GM21360 (cell line): ENCODE data around the gene CDH13.

Experiments used
- ATAC-seq: cut with Tn5 transposase; IDR thresholded peaks from one replicate; pipeline ENCODE4 v1.9.1; 2021; ENCODE audit warnings: mild to moderate bottlenecking, moderate library complexity; ENCODE audit not compliant: unreplicated experiment

CDH13 gene

GRCh38 chr16:83833921-83834320 lies 1207.2 kb downstream of the CDH13 start:
- no peak for ATAC-seq

GRCh38 chr16:83835586-83836566 lies 1209.1 kb downstream of the CDH13 start:
- ATAC-seq = no peak

- no peak for ATAC-seq
Observed at GRCh38 chr16:83837566-83837965, 1210.8 kb downstream of the CDH13 start.

- no peak for ATAC-seq
Observed at GRCh38 chr16:83838151-83838550, 1211.4 kb downstream of the CDH13 start.

GRCh38 chr16:83839561-83839960 lies 1212.8 kb downstream of the CDH13 start:
- ATAC-seq = no peak

- ATAC-seq = no peak
Observed at GRCh38 chr16:83840060-83840617, 1213.4 kb downstream of the CDH13 start.

- no peak for ATAC-seq
Observed at GRCh38 chr16:83842291-83842690, 1215.5 kb downstream of the CDH13 start.

GRCh38 chr16:83842756-83843507 lies 1216.2 kb downstream of the CDH13 start:
- no peak for ATAC-seq

GRCh38 chr16:83843657-83844056 lies 1216.9 kb downstream of the CDH13 start:
- no peak for ATAC-seq

- no peak for ATAC-seq
Observed at GRCh38 chr16:83845263-83845662, 1218.5 kb downstream of the CDH13 start.

- no peak for ATAC-seq
Observed at GRCh38 chr16:83847371-83848225, 1220.8 kb downstream of the CDH13 start.

- no peak for ATAC-seq
Observed at GRCh38 chr16:83849421-83849820, 1222.7 kb downstream of the CDH13 start.
